Kidney (tissue), 14 donors: ENCODE data around the gene PLA2R1. TPM values are rescaled to one million over a fixed set of nuclear protein-coding genes. Genes with fewer than 3 reads are reported as not detected.

Experiments used
- DNase-seq, 5 donors: peaks; one replicate each; pipeline ENCODE4 v3.0.0-alpha.2; 2013 to 2020
- FAIRE-seq: peaks from 2 replicates; lab custom pipeline; 2012; peaks lifted over from hg19 to GRCh38; lab: Jason Lieb, UNC
- H3K27ac ChIP-seq, 2 donors: one replicate each; pipeline ENCODE4 v1.7.0; 2013; ENCODE audit warnings: low read depth in 2 of 2, low read length in 2 of 2, inconsistent platforms in 1 of 2
- H3K27me3 ChIP-seq: one replicate; pipeline ENCODE4 v1.7.1; 2013; ENCODE audit warnings: low read length, inconsistent platforms; ENCODE audit not compliant: control insufficient read depth, insufficient read depth
- H3K36me3 ChIP-seq, 3 donors: one replicate each; pipeline versions ENCODE4 v1.7.0 to v1.7.1; 2013; ENCODE audit warnings: low read length in 3 of 3, control low read depth in 1 of 3, inconsistent platforms in 1 of 3; ENCODE audit not compliant: insufficient read depth in 3 of 3, control insufficient read depth in 2 of 3
- H3K4me1 ChIP-seq, 3 donors: one replicate each; pipeline versions ENCODE4 v1.7.0 to v1.7.1; 2013; ENCODE audit warnings: low read length in 3 of 3, inconsistent platforms in 1 of 3, low read depth in 1 of 3; ENCODE audit not compliant: control insufficient read depth in 2 of 3, insufficient read depth in 2 of 3
- H3K4me3 ChIP-seq, 3 donors: one replicate each; pipeline versions ENCODE4 v1.7.0 to v1.8.1; 2013; ENCODE audit warnings: low read length in 3 of 3, control low read depth in 1 of 3, inconsistent platforms in 1 of 3
- H3K9ac ChIP-seq, 3 donors: one replicate each; pipeline versions ENCODE4 v1.7.0 to v1.7.1; 2013; ENCODE audit warnings: low read length in 3 of 3, control low read depth in 1 of 3, inconsistent platforms in 1 of 3
- H3K9me3 ChIP-seq, 3 donors: one replicate each; pipeline versions ENCODE4 v1.7.0 to v1.7.1; 2013; ENCODE audit warnings: low read length in 3 of 3, control low read depth in 1 of 3, inconsistent platforms in 1 of 3; ENCODE audit not compliant: control insufficient read depth in 2 of 3, insufficient read depth in 1 of 3
- intact Hi-C: fragments of 100-400 bp; cut with DNase I; formaldehyde crosslinking; loops from one replicate; pipeline ENCODE4 v1.11.1; 2022
- polyA plus RNA-seq: library from polyadenylated mRNA; stranded (reverse); fragments of 350-450 nt; fragmentation: Illumina TruSeq; extraction: RNeasy Lipid Tissue Mini Kit (QIAGEN cat#74804); gene quantifications from one replicate; pipeline ENCODE4 v1.2.3, GENCODE V29; 2014; ENCODE audit warnings: low read depth, low replicate concordance; ENCODE audit not compliant: insufficient read depth
- total RNA-seq: library from RNA; stranded (reverse); fragmentation: NEBNext Ultra II Directional; extraction: Animal tissue kit (Norgen Biotek cat#: 25700); gene quantifications from one replicate; pipeline ENCODE4 v1.2.1, GENCODE V29; 2021
- TF ChIP-seq, protein P1 (sequence below): IDR thresholded peaks from 3 replicates; pipeline ENCODE4 v1.5.1; 2012; ENCODE audit warnings: mild to moderate bottlenecking, moderate library complexity, borderline replicate concordance; ENCODE audit not compliant: insufficient read depth; ENCODE audit errors: extremely low read depth
- donor health status: control.
- donor health status: control.
- donor health status: control.
- donor health status: control.
- donor health status: control.
- donor health status: DM: yes; HTN: yes; CAD: no.
- donor health status: Normal renal cell carcinoma (clear cell type).

The PLA2R1 gene
- total and polyA plus RNA-seq, 2 donors from 2014 or later: 6.6 to 71.9 TPM

DNA sequence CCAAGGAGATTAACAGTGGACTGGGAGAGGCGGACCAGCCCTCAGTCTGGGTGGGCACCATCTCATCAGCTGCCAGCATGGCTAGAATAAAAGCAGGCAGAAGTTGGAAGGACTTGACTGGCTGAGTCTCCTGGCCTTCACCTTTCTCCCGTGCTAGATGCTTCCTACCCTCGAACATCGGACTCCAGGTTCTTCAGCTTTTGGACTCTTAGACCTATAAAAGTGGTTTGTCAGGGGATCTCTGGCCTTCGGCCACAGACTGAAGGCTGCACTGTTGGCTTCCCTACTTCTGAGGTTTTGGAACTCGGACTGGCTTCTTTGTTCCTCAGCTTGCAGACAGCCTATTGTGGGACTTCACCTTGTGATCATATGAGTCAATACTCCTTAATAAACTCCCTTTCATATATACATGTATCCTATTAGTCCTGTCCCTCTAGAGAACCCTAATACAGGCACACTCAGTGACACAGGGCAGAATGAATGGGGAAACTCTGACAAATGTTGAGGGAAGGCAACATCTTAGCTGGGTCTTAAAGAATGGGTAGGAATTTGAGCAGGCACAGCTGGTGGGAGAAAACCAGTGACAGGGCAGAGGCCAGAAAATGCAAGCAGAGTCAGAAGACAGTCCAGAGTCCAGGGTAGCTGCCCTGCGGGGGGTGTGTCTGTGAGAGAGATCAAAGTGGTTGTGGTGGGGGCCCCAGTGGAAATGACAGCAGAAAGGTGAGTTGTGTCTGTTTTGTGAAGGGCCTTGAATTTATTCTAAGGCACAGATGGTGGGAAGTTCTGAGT lies 156.3 kb downstream of the PLA2R1 start:
- peaks cover 0 to 6% (median 3%) of the 10 kb centered on the region in 3 donors for H3K4me1 ChIP-seq

DNA sequence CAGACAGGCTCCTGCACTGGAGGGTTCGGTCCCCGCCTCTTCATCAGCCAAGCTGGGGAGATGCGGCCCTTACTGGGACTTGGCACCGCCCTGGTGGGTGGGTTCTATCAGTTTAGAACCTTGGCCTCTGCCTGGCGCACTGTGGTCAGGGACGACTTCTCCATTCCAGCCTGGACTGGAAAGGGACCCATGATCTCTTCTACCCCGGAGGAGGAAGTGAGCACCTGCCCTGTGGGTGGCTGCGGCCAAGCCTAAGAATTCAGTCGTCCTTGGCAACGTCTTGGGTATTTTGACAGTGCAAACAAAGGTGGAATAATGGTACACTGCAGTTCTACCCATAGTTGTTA lies 157.5 kb downstream of the PLA2R1 start:
- intact Hi-C loops: no loop called here
- no peaks in the 10 kb centered on the region for H3K36me3 ChIP-seq
- no peak for FAIRE-seq
- DNase-seq: peak in 1 of 5 donors; percentile 27
- peak overlapping the region in 2 of 3 donors; percentile 51 to 53 for H3K4me3 ChIP-seq
- TF ChIP-seq, protein P1, sequence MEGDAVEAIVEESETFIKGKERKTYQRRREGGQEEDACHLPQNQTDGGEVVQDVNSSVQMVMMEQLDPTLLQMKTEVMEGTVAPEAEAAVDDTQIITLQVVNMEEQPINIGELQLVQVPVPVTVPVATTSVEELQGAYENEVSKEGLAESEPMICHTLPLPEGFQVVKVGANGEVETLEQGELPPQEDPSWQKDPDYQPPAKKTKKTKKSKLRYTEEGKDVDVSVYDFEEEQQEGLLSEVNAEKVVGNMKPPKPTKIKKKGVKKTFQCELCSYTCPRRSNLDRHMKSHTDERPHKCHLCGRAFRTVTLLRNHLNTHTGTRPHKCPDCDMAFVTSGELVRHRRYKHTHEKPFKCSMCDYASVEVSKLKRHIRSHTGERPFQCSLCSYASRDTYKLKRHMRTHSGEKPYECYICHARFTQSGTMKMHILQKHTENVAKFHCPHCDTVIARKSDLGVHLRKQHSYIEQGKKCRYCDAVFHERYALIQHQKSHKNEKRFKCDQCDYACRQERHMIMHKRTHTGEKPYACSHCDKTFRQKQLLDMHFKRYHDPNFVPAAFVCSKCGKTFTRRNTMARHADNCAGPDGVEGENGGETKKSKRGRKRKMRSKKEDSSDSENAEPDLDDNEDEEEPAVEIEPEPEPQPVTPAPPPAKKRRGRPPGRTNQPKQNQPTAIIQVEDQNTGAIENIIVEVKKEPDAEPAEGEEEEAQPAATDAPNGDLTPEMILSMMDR: no peak
- H3K27ac ChIP-seq: no peak overlapping the region
- no peaks in the 10 kb centered on the region for H3K9me3 ChIP-seq
- H3K27me3 ChIP-seq: no peaks in the 10 kb centered on the region
- H3K4me1 ChIP-seq: peaks cover 0 to 6% (median 3%) of the 10 kb centered on the region in 3 donors
- H3K9ac ChIP-seq: no peak overlapping the region

More for the DNA sequence above, 156.3 kb downstream of the PLA2R1 start:
- Histone ChIP-seq H3K9ac (no peak overlapping the region), H3K36me3 (no peaks in the 10 kb centered on the region), H3K27ac (no peak overlapping the region), H3K4me3 (no peak overlapping the region), H3K9me3 (no peaks in the 10 kb centered on the region), H3K27me3 (no peaks in the 10 kb centered on the region)
- DNase-seq (no peak), FAIRE-seq (no peak)
- intact Hi-C loops: no loop called here
- TF ChIP-seq, protein P1: no peak

DNA sequence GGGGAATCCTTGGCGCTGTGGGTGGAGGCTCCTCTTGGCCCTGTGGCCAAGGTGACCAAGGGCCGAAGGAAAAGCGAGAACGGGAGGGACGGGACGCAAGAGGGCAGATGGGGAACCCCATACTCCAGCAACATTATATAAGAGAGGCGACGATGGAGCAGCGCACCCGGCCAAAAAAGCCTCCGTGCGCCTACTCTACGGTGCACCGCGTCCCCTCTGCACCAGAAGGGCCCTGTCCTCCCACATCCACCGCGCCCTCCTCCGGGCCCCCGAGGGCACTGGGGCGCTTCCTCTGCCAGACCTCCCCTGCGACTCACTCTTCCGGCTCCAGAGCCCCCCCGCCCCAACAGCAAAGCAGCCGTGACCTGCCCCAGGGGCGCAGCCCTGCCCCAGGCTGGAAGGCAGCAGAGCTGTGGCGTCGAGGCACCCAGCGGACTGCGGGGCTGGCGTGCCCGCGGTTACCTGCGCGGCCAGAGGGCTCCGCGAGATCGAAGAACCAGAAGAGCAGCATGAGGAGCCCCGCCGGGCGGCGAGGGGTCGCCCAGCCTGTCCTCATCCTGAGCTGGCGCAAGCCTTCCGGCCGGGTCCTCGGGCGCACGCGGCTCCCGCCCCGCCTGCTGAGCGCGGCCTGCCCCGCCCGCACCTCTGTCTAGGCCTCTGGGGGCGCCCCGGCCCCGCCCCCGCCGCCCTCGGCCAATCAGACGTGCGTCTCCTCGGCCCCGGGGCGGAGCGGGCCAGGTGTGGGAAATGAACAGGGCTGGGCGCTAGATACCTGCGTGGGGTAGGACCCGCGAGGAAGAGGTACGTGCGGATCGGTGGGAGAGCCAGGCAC lies 158.1 kb downstream of the PLA2R1 start, which contains the start of gene LY75:
Gene LY75 (minus strand): TSS at position 630 of the 832 bp plus-strand sequence.
- H3K9ac ChIP-seq: peak within 1 kb of the TSS in 2 of 3 donors; percentile 18 to 47
- H3K4me1 ChIP-seq: peaks cover 0 to 6% (median 3%) of the 10 kb centered on the region in 3 donors
- H3K4me3 ChIP-seq: peak within 1 kb of the TSS in 2 of 3 donors; percentile 53 to 72
- no peaks in the 10 kb centered on the region for H3K9me3 ChIP-seq
- FAIRE-seq: no peak
- no peaks in the 10 kb centered on the region for H3K27me3 ChIP-seq
- DNase-seq: peak; percentile 63 to 91 (median 76)
- TF ChIP-seq, protein P1: no peak
- H3K27ac ChIP-seq: peak within 1 kb of the TSS; percentile 10 to 26
- H3K36me3 ChIP-seq: no peaks in the 10 kb centered on the region
- intact Hi-C loops: no loop called here
